Right lung (tissue), 5 donors: ENCODE results near the gene VIPR2. TPM values are rescaled to one million over a fixed set of nuclear protein-coding genes. Genes with fewer than 3 reads are reported as not detected.
"Not testable (repeated sequence)": the region's sequence is repeated elsewhere in the genome, so short reads cannot be mapped to it uniquely, and the experiment has no call there.

Experiments
- DNase-seq, 2 donors: peaks; one replicate each; pipeline ENCODE4 v3.0.0-alpha.2; 2013
- polyA plus RNA-seq, 5 donors: library from polyadenylated mRNA; unstranded; fragments of 120-200 nt; gene quantifications; one replicate each; pipeline versions ENCODE4 v1.2.1 to v1.2.3, GENCODE V29; 2013; ENCODE audit warnings: inconsistent platforms in 1 of 5, low replicate concordance in 1 of 5; ENCODE audit not compliant: insufficient read length in 5 of 5, insufficient read depth in 1 of 5

The VIPR2 gene
- polyA plus RNA-seq, 5 donors = 0.18 to 0.63 (median 0.44) TPM

- no peak for DNase-seq
Measured at GRCh38 chr7:159105832-159106811, 38.5 kb downstream of the VIPR2 start.

- DNase-seq = no peak
Measured at GRCh38 chr7:159105066-159105780, 39.4 kb downstream of the VIPR2 start.

GRCh38 chr7:159104188-159104920 lies 40.3 kb downstream of the VIPR2 start:
- DNase-seq = no peak

- no peak for DNase-seq
Measured at GRCh38 chr7:159103382-159104187, 41.1 kb downstream of the VIPR2 start.

- DNase-seq = no peak
Measured at GRCh38 chr7:159102681-159103381, 41.8 kb downstream of the VIPR2 start.

GRCh38 chr7:159101661-159102091 lies 43.0 kb downstream of the VIPR2 start:
- DNase-seq = not testable (repeated sequence)

- not testable (repeated sequence) for DNase-seq
Measured at GRCh38 chr7:159101083-159101395, 43.6 kb downstream of the VIPR2 start.

GRCh38 chr7:159100281-159101082 lies 44.2 kb downstream of the VIPR2 start:
- DNase-seq = not testable (repeated sequence)

- DNase-seq = no peak
Measured at GRCh38 chr7:159099711-159100231, 44.9 kb downstream of the VIPR2 start.

GRCh38 chr7:159098811-159099655 lies 45.6 kb downstream of the VIPR2 start:
- no peak for DNase-seq

GRCh38 chr7:159098424-159098786 lies 46.3 kb downstream of the VIPR2 start:
- no peak for DNase-seq

- no peak for DNase-seq
Measured at GRCh38 chr7:159097661-159098423, 46.8 kb downstream of the VIPR2 start.

GRCh38 chr7:159096736-159097581 lies 47.7 kb downstream of the VIPR2 start:
- DNase-seq = no peak

GRCh38 chr7:159095979-159096411 lies 48.7 kb downstream of the VIPR2 start:
- DNase-seq = no peak

- no peak for DNase-seq
Measured at GRCh38 chr7:159094919-159095915, 49.5 kb downstream of the VIPR2 start.
